ENCODE data around the gene SLC15A1.

SLC15A1 gene

GRCh38 chr13:98751367-98751782 lies 1.1 kb downstream of the SLC15A1 start:
- no peak for DNase-seq (ENCODE audit: low read depth)

DNA sequence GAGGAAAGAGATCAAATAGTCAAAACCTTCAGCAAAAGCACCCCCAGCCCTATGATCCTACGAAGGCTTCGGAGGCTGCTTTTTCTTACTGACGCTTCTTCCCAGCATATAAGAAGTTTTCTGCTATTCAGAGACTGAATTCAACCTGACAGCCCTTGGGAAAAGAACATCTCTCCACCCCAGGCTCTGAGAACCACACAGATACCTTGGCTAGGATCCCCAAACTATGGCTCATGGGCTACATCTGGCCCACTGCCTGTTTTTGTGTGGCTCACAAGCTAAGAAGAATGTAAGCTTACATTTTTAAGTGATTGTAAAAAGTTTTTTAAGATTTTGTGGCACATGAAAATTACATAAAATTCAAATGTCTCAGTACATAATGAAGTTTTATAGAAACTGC lies 3.0 kb downstream of the SLC15A1 start:
- peak; percentile 69 for DNase-seq (ENCODE audit: low read depth)

GRCh38 chr13:98746968-98747367 lies 5.5 kb downstream of the SLC15A1 start:
- peak; percentile 8 for DNase-seq (ENCODE audit: low read depth)

GRCh38 chr13:98743377-98743776 lies 9.1 kb downstream of the SLC15A1 start:
- no peak for DNase-seq (ENCODE audit: low read depth)

DNA sequence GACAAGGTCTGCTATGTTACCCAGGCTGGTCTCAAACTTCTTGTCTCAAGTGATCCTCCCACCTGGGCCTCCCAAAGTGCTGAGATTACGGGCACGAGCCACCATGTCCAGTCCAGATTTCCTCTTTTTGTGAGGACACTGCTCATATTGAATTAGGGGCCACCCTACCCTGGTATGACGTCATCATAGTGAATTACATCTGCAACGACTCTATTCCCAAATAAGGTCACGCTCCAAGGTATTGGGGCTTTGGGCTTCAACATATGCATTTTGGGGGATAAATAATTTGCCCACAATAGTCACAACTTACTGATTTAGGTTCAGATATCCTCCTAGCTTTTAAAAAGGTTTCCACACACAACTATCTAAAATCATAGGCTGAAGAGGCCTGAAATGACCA lies 9.5 kb downstream of the SLC15A1 start:
- no peak for DNase-seq (ENCODE audit: low read depth)

- peak; percentile 33 for DNase-seq (ENCODE audit: low read depth)
These were observed 10.6 kb downstream of the SLC15A1 start for GRCh38 chr13:98741741-98742435.

DNA sequence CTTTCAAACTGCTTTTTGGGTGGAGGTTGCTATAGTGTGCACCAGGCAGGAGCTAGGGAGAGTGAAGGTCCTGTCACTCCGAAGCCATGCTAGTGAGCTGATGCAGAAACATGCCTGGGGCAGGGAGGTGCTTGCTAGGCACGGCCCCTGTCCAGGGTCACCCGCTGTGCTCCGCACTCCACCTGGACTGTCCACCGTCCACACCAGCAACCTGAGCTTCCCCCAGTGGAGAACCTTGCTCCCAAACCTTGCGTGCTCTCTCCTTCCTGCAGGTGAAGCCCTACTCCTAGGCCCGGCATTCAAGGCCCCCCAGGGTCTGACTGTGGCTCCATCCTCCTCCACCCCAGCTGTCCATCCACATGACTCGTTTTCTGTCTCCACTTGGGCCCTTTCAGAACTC lies 12.3 kb downstream of the SLC15A1 start:
- no peak for DNase-seq (ENCODE audit: low read depth)

DNA sequence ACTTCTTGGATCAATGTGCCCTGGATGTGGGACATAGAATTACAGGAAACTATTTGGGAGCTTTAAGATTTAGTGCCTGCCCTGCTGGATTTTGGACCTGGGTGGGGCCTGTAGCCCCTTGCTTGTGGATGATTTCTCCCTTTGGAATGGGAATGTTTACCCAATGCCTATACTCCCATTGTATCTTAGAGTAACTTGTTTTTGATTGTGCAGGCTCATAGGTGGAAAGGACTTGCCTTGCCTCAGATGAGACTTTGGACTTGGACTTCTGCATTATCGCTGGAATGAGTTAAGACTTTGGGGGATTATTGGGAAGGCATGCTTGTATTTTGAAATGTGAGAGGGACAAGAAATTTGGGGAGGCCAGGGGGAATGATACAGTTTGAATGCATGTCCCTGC lies 13.5 kb downstream of the SLC15A1 start:
- DNase-seq (ENCODE audit: low read depth), result no peak

GRCh38 chr13:98738213-98738612 lies 14.3 kb downstream of the SLC15A1 start:
- DNase-seq (ENCODE audit: low read depth), result no peak

GRCh38 chr13:98731925-98732324 lies 20.5 kb downstream of the SLC15A1 start:
- DNase-seq (ENCODE audit: low read depth), result no peak

GRCh38 chr13:98731038-98731437 lies 21.4 kb downstream of the SLC15A1 start:
- no peak for DNase-seq (ENCODE audit: low read depth)

DNA sequence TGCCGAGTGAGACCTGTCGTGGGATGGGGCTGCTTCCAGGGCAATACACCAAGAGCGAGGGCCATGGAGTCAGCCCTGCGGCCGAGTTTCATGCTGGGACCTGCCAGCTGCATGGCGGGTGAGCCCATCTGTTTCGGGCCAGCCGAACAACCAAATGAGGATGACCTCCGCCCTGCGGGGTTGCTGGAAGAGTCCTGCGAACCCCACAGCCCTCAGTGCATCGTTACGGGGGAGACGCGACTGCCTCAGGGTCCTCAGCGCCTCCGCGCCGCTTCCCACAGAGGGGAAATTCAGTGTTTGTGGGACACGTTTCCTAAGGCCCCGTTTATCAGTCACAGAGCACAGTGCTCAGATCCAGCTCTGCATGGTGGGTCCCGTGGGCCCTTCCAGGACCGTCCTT lies 22.0 kb downstream of the SLC15A1 start:
- DNase-seq (ENCODE audit: low read depth), result no peak

GRCh38 chr13:98729658-98730057 lies 22.8 kb downstream of the SLC15A1 start:
- DNase-seq (ENCODE audit: low read depth), result no peak

DNA sequence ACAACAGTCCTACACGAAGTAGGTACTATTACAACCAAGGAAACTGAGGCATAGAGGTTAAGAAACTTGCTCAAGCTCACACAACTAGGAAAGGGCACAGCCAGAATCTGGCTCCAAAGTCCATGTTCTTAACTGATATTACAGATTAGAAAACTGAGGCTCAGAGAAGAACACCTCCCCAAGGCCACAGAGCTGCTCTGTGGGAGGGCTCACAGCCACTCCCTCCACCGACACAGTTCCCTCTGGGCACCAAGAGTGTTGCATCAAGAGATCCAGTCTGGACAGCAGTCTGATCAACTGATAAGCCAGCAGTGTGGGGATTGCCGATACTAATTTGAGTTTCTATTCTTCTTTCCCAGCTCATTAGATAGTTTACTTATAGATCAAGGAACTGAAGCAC lies 29.5 kb downstream of the SLC15A1 start:
- DNase-seq (ENCODE audit: low read depth), result no peak

DNA sequence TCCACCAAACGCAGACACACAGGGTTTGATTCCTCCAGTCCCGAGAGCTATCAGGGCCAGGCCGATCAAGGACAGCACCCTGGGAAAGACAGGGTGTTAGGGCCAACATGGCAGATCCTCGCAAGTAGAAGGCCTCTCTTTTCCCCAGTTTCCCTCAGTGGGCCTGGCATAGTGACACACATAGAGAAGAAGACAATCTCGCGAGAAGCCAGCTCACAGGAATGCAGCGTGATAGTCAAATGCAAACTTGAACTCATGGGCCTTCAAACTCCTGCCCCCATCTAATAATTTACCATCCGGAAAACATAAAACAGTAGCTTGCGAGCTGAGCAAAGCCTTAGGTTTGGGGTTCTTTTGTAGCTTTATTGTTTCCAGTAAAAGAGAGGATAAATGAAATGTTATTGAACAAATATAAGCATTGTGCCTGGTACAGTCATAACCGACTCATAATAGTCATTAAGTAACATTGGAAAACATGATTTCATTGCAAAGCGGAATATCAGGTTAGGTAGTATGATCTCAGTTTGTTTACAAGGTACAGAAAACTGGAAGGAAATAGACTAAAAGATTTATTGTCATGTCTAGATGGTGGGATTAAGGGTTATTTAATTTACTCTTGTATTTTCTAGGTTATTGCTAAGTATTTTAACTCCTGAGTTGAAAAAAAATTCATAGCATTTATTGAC lies 30.5 kb downstream of the SLC15A1 start:
- DNase-seq (ENCODE audit: low read depth), result no peak

GRCh38 chr13:98719527-98720250 lies 32.8 kb downstream of the SLC15A1 start:
- no peak for DNase-seq (ENCODE audit: low read depth)

GRCh38 chr13:98717891-98718290 lies 34.6 kb downstream of the SLC15A1 start:
- no peak for DNase-seq (ENCODE audit: low read depth)

DNA sequence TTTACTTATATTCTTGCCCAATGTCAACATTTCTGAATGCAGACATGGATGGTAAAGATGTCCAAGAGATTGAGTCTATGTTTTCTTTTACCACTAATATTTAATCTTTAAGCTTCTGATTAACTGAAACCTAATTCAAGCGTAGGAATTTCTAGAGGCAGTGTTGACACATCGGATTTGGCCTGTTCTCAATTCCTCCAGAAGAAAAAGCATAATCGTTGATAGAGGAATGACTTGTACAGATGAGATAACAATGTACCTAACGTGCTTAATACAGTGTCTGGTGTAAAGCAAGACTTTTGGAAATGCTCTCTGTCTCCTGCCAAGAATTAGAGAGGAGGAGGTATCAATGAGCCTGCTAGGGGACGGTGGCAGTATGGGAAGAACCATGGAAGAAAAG lies 35.2 kb downstream of the SLC15A1 start:
- DNase-seq (ENCODE audit: low read depth), result no peak

- DNase-seq (ENCODE audit: low read depth), result no peak
These were observed 42.0 kb downstream of the SLC15A1 start for GRCh38 chr13:98710521-98710920.

DNA sequence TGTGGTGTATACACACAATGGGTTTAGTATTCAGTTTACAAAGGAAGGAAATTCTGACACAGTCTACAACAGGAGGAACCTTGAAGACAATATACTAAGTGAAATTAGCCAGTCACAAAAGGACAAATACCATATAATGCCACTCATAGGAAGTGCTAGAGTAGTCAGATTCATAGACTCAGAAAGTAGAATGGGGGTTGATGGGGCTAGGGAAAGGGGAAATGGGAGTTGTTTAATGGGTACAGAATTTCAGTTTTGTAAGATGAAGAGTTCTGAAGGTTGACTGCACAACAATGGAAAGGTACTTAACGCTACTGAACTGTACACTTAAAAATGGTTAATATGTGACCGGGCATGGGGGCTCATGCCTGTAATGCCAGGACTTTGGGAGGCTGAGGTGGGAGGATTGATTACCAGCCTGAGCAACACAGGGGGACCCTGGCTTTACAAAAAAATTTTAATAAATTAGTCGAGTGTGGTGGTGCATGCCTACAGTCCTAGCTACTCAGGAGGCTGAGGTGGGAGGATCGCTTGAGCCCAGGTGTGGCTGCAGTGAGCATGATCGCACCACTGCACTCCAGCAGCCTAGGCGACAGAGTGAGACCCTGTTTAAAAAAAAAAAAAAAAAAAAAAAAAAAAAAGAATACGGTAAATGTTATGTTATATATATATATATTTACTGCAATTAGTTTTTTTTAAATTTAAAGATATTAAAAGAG lies 45.0 kb downstream of the SLC15A1 start:
- no peak for DNase-seq (ENCODE audit: low read depth)

DNA sequence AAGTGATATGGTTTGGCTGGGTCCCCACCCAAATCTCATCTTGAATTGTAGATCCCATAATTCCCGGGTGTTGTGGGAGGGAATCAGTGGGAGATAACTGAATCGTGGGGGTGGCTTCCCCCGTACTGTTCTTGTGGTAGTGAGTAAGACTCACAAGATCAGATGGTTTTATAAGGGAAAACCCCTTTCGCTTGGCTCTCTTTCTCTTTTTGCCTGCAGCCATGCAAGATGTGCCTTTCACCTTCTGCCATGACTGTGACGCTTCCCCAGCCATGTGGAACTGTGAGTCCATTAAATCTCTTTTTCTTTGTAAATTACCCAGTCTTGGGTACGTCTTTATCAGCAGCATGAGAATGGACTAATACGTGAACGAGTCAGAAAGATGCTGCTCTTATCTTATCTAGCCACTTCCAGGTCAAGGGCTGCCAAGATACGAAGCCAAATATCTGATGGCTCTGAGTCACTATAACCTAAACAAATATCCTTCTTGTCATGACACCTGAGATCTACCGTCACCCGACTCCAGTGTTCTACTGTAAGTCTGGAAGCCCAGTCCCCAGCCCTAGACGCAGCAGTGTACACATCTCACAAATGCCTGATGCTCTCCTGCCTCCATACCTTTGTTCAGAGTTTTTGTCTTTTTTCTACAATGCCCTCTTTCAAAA lies 45.9 kb downstream of the SLC15A1 start:
- no peak for DNase-seq (ENCODE audit: low read depth)

GRCh38 chr13:98697791-98698190 lies 54.7 kb downstream of the SLC15A1 start:
- no peak for DNase-seq (ENCODE audit: low read depth)

Data from GM04503 (cell line).